HG02884 (cell line): ENCODE measurements around the gene NTMT1.

Experiments
- ATAC-seq: cut with Tn5 transposase; IDR thresholded peaks from one replicate; pipeline ENCODE4 v1.9.1; 2021; ENCODE audit warnings: mild to moderate bottlenecking, moderate library complexity; ENCODE audit not compliant: unreplicated experiment

The NTMT1 gene

GRCh38 chr9:129596541-129597331, 29.2 kb upstream of the NTMT1 start:
- no peak for ATAC-seq

- no peak for ATAC-seq
Observed at GRCh38 chr9:129597355-129598088, 28.4 kb upstream of the NTMT1 start.

GRCh38 chr9:129598089-129598596, 27.8 kb upstream of the NTMT1 start:
- no peak for ATAC-seq

GRCh38 chr9:129601082-129601674, 24.8 kb upstream of the NTMT1 start:
- no peak for ATAC-seq

GRCh38 chr9:129602598-129603415, 23.2 kb upstream of the NTMT1 start:
- no peak for ATAC-seq

- no peak for ATAC-seq
Observed at GRCh38 chr9:129604056-129604765, 21.8 kb upstream of the NTMT1 start.

- no peak for ATAC-seq
Observed at GRCh38 chr9:129604766-129605163, 21.2 kb upstream of the NTMT1 start.

- no peak for ATAC-seq
Observed at GRCh38 chr9:129606161-129607026, 19.6 kb upstream of the NTMT1 start.

- ATAC-seq: no peak
Observed at GRCh38 chr9:129607027-129607387, 19.0 kb upstream of the NTMT1 start.

- no peak for ATAC-seq
Observed at GRCh38 chr9:129608561-129609481, 17.1 kb upstream of the NTMT1 start.

GRCh38 chr9:129609486-129610212, 16.3 kb upstream of the NTMT1 start:
- ATAC-seq: no peak

- no peak for ATAC-seq
Observed at GRCh38 chr9:129610213-129610472, 15.8 kb upstream of the NTMT1 start.

- no peak for ATAC-seq
Observed at GRCh38 chr9:129610473-129611306, 15.3 kb upstream of the NTMT1 start.

GRCh38 chr9:129611307-129611800, 14.6 kb upstream of the NTMT1 start:
- ATAC-seq: no peak

- no peak for ATAC-seq
Observed at GRCh38 chr9:129612123-129612522, 13.8 kb upstream of the NTMT1 start.

- ATAC-seq: no peak
Observed at GRCh38 chr9:129612815-129613519, 13.0 kb upstream of the NTMT1 start.
